Right hindlimb (tissue), 1 donor: Measurements from ENCODE around the gene NEUROG1.
A peak's percentile ranks its signal among the peaks of the same experiment; 100 is the strongest.

Experiments
- DNase-seq: peaks from one replicate; pipeline ENCODE4 v3.0.0-alpha.2; 2018

NEUROG1 gene, protein sequence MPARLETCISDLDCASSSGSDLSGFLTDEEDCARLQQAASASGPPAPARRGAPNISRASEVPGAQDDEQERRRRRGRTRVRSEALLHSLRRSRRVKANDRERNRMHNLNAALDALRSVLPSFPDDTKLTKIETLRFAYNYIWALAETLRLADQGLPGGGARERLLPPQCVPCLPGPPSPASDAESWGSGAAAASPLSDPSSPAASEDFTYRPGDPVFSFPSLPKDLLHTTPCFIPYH

DNA sequence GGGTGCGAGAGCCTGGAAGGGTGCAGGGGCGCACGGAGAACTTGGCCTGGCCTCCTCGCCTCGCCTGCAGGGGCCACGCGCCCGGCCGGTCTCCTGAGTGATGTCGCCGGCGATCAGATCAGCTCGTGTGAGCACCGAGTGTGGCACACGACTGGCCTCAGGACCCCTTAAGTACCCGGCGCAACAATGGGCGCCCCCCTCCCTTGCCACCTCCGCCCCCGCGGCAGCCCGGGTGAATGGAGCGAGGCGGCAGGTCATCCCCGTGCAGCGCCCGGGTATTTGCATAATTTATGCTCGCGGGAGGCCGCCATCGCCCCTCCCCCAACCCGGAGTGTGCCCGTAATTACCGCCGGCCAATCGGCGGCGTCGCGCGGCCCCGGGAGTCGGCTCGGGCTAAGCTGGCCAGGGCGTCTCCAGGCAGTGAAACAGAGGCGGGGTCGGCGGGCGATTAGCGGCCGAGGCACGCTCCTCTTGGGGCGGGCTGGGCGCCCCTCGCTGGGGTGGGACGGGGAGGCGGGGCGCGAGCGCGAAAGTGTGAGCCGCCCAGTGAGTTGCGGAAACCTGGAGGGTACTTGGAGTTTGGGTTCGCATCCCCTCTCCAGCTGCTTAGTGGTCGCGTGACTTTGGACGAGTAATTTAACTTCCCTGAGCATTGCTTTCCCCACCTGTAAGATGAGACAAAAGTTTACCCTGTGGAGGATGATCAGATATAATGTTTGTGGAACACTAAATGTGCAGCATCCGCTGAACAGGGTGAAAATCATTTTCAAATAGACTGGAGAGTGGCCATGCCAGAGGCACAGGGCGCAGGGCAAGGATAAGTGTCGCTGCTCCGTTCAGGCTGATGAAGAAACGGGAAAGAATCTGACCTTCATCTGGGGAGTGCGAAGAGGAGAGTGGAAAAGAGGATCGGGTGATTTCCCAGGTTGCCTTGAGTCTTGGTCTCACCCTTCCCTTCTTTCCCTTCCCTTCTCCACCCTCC is at the start of gene NEUROG1:
NEUROG1 (minus strand) TSS at position 145 of the 982 bp plus-strand sequence. CDS start 274 bp downstream, outside the sequence.
- no peak for DNase-seq

DNA sequence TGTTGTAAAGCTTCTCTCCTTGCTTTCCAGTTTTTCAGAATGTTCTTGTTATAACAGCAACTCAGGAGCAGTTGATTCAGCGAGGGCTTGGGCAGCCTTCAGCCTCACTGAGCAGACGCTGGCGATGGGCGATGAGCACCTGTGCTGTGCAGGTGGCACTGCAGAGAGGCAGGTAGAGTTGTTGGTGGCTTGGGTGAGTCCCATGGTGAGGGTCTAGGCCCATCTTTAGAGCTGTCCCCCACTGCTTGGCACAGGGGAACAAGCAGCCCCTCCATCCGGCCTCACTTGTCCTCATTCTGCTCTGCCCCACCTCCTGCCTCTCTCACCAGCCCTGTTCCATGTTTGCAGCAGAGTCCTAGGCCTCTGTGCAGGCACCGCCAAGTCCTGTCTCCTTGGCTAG is 49.2 kb upstream of the NEUROG1 start:
- DNase-seq = no peak

DNA sequence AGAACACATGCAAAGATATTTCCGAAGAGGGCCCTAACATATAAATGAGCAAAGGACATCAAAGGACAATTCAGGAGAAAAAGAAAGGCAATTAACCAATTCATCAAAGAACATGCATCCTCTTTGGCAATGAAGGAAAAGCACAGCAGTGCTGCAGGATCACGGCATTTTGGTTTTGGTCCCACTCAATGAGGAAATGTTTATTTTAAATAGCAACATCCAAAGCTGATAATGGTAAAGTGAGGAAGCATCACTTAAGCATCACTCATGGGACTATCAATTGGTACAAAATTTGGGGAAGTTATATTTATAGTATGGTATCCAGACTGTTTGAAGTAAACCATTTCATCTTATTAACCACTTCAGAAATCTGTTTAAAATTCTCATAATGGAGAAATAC is 48.5 kb upstream of the NEUROG1 start:
- DNase-seq = no peak

DNA sequence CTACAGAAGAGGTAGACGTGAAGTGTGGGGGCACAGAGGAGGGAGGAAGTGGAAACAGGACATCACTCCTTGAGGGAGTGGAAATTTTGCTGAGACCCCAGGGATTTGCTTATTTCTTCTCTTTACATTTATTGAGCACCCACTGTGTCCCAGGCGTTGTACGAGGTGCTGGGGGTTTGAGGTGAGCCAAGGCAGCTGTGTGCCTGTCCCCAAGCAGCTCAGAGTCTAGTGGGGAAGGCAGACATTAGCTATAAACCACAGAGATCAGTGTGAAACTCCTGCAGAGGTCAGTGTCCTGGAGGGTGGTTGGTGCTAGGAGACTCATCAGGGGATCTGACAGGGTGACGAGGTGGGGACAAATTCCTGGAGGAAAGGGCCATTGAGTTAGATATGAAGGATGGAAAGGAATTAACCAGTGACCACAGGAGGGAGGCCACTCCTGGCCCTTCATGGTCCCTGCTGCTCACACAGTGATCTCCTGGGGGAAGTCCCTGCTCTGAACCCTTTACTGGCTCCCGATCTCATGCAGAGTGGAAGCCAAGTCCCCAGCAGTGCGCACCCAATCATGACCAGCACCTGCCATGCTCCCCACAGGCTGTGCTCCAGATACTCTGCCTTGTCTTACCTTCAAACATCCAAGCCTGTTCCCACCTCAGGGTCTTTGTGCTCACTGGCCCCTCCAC is 46.5 kb upstream of the NEUROG1 start:
- DNase-seq = no peak

DNA sequence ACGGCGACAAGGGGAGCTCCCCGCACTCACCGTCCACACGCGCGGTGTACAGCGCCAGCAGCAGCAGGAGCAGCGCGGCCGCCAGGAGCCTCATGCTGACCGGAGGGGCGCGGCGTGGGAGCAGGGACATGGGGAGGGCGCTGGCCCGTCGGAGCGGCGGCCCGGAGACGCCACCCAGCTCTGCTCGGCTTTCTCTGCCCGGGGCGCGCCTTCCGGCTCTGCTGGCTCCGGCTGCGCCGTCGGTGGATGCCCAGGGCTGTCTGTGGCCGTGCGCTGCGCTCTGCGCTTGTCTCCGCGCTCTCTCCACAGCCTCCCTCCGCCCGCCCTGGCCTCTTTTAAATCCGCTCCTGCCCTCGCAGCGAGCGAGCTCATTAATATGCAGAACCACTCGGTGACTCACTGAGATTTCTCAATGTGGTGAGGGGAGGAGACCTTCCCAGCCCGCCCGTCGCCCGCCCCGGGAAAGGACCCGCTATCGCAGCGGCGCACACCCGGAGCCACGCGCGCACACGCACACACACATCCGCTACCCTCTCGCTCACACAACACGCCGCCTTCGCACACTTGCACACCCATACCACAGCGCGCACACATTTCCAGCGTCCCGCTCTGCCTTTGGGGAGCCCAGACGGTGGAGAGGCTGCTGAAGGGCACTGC is 43.0 kb upstream of the NEUROG1 start, which contains the start of gene CXCL14:
CXCL14 (minus strand) TSS at position 307 of the 657 bp plus-strand sequence; CDS start at position 94, 213 bp downstream.
- DNase-seq = peak; percentile 46

DNA sequence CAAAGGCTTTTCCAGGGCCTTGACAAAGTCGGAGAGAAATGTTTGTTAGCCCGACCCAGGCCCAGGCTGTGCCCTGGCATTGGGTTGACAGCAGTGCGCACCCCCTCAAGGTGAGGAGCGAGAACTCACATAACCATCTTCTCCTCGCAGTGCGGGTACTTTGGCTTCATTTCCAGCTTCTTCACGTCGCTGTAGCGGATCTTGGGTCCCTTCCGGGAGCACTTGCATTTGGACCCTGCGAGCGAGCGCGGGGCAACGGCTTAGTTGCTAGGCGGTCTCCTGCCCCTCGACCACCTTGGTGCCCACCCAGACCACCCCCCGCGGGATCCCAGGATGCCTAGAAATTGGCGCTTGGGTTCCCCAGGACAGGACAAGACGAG is 42.5 kb upstream of the NEUROG1 start:
- DNase-seq = no peak

DNA sequence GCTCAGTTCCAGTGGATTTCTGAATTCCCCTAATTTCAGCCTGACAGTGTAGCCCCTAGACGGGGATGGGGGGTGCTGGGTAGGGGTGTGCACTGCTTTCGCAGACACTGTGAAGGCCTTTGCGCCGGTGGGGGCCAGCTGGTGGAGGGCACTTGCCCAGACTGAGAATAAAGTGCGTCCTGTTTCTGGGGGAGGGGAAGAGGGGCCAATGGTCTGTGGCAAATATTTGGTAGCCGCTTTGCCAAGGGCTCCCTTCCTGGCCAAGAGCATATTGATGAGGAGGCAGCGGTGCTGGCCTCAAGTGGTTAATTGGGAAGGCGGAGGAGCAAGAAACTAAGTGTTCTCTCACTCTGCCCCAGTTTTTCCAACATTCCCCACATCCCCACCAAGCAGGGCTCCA is 41.7 kb upstream of the NEUROG1 start:
- no peak for DNase-seq

DNA sequence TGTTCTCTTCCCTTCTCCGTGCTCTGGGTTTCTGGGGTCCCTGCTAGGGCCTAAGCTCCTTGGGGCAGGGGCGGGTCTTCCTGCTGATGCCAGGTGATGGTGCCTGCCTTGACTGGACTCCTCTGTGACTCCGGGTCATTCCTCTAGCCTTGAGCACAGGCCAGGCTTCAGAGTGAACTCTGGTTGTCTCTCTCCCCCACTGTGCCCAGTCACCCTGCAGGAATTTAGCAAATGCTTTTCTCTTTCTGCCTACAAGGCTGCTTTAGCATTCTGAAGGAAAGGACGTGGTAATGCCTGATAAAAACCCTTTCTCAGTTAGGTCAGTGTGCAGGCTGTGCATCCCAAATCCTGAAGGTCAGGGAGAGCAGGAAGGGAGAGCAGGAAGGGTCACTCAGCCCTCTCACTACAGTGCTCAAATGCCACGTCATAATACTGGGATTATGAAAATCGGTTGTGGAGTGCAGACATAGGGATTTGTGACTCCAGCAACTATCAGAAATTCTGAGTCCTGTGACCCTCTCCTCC is 40.4 kb upstream of the NEUROG1 start:
- DNase-seq = no peak

DNA sequence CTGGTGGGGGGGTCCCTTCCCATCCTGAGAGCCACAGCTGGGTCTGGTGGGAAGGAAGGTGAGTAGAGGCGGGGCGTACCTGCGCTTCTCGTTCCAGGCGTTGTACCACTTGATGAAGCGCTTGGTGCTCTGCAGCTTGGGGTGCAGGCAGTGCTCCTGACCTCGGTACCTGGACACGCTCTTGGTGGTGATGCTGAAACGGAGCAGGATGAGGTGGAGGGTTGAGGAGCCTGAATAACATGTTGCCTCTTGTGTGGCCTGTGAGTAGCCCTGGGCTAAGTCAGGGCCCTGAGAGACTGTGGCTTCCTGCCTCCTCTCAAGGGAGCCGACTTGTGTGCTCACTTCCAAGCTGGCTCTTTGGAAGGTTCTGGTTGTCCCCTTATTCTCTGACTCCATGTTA is 38.7 kb upstream of the NEUROG1 start:
- DNase-seq = no peak

DNA sequence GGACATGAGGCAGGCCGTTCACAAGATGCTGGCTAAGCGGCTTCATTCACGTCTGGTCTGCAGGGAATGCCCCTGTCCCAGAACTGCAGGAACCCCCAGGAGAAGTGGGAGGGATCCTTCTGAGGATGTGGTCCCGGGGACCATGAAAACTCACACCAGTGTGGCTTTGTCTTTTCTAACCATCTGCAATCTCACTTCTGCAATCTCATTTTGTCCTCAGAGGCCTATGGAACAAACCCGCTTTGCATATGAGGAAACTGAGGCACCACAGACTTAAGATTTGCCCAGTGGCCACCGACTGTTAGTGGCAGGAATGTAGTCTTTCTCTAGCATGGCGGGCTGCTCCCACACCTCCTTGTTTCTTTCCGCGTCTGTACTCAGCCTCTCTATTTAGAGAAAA is 36.1 kb upstream of the NEUROG1 start:
- DNase-seq = no peak

DNA sequence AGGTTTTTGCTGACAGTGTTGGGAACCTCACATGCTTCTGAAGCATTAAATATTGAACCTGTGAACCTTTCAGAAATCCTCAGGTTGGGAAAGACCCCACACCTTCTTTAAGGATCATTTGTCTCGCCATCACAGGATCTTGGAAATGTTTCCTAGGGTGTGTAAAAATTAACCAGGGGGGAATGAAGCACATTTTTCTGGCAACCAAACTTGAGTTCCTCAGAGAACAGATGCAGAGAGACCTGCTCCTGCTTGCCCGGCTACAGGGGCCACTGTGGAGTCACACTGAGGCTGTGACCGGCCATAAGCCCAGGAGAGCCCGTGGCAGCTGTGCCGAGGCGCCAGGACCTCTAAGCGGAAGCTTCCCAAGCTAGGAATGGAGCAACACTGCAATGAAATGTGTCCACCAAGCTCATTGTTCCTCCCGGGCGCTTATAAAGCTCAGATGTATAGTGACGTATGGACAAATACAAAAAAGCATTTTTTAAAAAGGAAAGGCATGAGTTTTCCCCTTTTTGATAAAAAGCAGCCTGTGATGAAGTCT is 35.4 kb upstream of the NEUROG1 start:
- DNase-seq = no peak

DNA sequence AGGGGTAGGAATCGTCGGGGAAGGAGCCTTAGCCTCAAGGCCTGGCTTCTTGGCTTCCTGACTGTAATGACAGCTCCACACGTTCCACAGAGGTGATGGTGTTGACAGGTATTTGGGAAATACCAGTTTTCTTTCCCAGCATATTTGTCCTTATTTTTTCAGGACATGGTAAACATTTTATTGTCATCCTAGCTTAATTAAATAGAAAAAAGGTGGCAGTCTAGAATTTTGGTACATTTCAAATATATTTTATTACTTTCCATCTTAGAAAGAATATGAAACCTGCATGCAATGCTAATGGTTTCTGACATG is 34.6 kb upstream of the NEUROG1 start:
- no peak for DNase-seq

DNA sequence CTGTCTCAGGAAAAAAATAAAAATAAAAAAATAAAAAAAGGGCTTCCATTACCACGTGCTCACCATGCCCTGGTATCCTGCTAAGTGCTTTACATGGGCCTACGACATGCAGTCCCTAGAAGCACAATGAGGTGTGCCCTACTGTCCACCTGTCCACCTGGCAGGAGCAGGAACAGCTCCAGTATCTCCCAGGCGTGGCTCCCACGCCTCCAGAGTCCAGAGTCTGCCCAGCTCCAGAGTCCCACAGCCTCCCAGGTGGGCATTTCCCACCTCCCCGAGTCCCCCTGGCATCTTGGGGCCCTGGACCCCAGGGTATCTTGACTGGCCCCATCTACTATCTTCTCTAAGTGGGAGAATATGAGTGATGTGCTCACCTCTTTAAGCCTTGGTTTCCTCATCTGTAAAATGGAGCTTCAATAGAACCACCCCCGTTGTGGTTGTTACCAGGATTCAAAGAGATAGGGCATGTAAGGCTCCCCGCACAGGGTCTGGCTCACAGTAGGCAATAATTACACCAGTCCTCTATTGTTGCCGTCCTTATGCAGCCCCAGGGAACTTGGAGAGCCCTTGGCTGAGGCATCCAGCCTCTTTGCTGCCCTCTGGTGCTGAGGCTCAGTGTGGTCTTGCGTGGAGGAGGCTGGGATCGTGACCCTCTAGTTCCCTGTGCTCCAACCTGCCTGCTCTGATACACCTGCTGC is 34.1 kb upstream of the NEUROG1 start:
- DNase-seq = no peak

DNA sequence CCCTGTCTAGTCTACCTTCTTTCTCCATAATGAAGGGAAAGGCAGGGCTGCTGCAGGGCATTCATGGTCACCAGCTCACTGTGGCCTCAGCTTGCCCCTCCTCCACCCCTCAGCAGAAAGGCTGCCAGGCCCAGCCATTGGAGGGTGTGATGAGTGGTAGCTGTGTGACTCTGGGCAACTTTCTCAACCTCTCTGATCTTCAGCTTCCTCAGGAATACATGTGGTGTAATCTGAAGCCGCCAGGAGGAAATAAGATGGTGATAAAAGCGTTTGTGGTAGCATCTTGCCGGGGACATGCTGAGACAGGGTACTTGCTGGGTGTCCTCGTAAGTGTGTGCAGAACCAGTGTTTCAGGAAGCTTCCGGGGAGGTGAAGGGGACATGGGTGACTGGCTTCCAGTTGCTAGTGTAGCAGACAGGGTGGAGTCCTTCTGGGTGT is 33.2 kb upstream of the NEUROG1 start:
- DNase-seq = no peak

DNA sequence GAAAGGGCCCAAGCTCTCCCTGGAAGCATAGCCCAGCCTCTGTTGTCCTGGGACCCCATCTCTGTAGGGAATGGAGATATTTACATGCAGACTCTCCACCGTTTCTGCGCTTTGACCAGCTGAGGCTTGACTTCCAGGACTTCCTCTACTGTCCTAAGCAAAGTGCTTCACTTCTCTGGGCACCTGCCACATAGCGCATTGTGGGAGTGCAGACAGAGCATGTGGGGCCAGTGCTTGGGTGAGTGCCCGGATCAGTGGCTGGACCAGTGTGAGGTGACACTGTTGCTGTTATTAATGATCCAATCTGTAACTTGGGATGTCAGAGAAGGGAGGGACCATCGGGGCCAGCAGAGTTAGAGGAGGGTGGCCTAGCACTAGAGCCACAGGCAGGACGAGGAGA is 32.5 kb upstream of the NEUROG1 start:
- DNase-seq = no peak

DNA sequence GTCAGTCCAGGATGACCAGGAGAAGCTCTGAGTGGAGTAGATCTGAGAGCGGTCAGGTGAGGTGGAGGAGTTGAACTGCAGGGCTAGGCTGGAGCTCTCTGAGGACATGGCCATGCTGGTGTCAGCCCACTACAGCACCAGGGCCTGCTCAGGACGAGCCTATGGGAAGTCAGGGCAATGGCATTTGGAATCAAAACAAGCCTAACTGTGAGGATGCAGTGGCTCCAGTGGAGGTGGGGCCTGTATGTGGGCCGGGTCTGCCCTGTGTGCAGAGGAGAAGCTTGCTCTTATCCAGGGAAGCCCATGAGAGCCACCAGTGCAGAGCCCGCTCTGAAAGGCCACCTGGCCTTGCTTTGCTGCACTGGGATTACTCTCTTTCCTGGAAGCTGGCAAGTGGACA is 31.9 kb upstream of the NEUROG1 start:
- no peak for DNase-seq

DNA sequence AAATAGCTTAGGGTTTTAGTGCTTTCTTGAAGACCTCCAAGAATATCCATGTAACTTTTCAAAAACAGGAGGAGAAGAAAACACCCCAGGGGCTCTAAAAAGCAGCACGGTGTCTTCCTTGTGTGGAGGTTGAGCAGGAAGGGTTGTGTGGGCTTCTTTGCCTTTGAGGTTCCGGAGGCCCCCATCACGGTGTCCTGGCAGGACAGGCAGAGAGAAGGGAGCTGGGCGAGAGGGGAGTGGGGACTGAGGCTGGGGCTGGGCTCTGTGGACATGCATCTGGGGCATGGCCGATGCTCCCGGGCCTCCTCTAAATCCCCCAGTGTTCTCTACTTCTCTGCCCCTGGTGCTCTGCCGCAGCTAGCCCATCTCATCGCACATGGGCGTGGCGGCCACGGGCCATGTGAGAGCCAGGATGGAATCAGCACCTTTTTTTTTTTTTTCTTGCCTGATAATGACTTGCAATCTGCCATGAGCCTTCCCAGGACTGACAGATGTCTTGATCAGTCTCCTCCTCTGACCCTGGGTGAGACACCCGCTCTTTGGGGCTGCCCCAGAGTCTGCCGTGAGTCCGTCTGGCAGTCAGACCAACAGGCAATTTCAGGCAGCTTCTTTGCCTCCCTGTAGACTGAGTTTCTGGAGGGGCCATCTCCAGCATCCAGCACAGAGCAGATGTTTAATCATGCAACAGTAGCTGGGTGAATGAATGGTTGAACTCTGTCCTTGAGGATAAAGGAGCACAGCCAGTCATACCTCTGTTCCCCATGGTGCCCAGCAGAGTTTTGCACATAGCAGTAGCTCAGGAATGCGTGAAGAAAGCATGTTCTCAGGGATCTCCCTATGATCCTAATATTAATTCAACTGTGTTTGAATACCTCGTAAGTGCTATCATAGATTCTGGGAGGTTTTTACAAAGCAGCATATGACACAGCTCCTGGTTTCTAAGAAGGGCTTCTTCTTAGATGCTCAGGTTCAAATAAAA is 30.9 kb upstream of the NEUROG1 start:
- no peak for DNase-seq

DNA sequence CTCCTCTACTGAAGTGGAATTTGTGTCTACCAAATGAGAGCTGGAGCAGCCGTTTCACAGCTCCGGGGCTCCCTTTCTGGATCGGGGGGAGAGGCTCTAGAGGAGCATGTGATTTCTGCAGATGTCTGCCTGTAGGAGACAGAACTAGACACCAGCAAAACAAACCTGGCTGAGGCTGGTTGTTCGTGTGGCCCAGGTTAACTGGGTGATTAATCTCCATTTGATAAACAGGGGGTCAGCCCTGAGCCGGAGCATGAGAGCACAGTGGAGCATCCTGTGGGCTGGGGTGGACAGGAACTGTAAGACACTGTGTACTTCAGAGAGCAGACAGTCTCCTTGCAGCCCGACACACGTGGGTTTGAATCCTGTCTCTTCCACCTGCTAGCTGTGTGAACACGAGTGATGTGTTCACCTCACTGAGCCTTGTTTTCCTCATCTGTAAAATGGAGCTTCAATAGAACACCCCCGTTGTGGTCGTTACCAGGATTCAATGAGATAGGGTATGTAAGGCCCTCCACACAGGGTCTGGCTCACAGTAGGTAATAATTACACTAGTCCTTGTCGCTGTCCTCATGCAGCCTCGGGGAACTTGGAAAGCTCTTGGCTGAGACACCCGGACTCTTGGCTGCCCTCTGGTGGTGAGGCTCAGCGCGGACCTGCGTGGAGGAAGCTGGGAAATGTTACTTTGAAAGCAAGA is 30.1 kb upstream of the NEUROG1 start:
- DNase-seq = no peak

DNA sequence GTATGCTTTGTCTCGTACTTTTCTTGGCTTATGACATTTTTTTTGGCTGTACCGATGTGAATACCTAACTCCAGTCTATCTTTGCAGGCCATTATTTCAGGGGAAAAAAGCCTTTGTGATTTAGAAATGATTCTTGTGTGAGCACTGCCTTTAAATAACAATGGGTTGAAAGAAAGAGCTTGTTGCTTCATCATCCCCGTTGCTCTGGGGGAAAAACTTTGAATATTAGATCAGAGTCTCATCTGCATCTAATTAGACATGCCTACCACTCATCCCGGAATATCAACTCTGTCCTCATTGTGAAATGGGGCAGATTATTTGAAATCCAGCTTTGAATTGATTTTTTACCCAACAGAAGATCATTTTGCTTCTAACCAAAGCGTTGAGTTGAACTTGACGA is 29.5 kb upstream of the NEUROG1 start:
- DNase-seq = no peak

DNA sequence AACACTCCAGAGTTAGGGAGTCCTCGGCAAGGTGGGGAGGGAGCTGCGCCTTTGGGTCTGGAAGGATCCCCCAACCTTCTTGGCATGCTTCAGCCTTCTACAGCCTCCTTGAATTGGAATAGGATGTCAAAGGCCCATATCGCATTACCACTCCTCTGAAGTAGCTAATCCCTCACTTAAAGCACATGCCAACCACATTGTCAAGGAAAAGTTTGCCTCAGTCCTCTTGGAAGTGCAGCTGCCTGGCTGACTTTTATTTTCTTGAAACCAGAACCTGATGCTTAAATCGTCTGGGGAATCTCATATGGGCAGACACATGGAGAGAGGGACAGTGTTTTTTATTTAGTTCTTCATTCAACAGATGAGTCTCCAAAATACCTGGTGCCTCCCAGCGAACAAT is 28.6 kb upstream of the NEUROG1 start:
- DNase-seq = no peak
